Hepatocyte (in vitro differentiated cells): ENCODE measurements around the gene STXBP1. TPM values are rescaled to one million over a fixed set of nuclear protein-coding genes. Genes with fewer than 3 reads are reported as not detected.

Experiments used
- DNase-seq: peaks from one replicate; pipeline ENCODE4 v3.0.0-alpha.2; 2016; ENCODE audit warnings: low spot score
- H2AFZ ChIP-seq: fragments of 200-600 bp; sonication (generic); 2 replicates; pipeline ENCODE4 v1.6.0; 2016; ENCODE audit warnings: antibody characterized with exemption, mild to moderate bottlenecking
- H3K27ac ChIP-seq: fragments of 200-600 bp; sonication (generic); 2 replicates; pipeline ENCODE4 v1.5.1; 2016; ENCODE audit warnings: mild to moderate bottlenecking
- H3K27me3 ChIP-seq: fragments of 200-600 bp; sonication (generic); 2 replicates; pipeline ENCODE4 v1.6.1; 2016
- H3K36me3 ChIP-seq: fragments of 200-600 bp; sonication (generic); replicated peaks from 2 replicates; pipeline ENCODE4 v1.5.1; 2016; ENCODE audit warnings: low read depth; ENCODE audit not compliant: insufficient read depth
- H3K4me1 ChIP-seq: fragments of 200-600 bp; sonication (generic); 2 replicates; pipeline ENCODE4 v1.5.1; 2016; ENCODE audit warnings: mild to moderate bottlenecking, moderate library complexity; ENCODE audit not compliant: insufficient read depth
- H3K4me2 ChIP-seq: fragments of 200-600 bp; sonication (generic); 2 replicates; pipeline ENCODE4 v1.6.0; 2016
- H3K4me3 ChIP-seq: fragments of 200-600 bp; sonication (generic); 2 replicates; pipeline ENCODE4 v1.5.1; 2016; ENCODE audit warnings: mild to moderate bottlenecking
- H3K79me2 ChIP-seq: fragments of 200-600 bp; sonication (generic); 2 replicates; pipeline ENCODE4 v1.6.0; 2017; ENCODE audit warnings: mild to moderate bottlenecking
- H3K9me2 ChIP-seq: fragments of 200-600 bp; sonication (generic); replicated peaks from 2 replicates; pipeline ENCODE4 v1.6.0; 2017; ENCODE audit warnings: mild to moderate bottlenecking; ENCODE audit not compliant: insufficient read depth
- H3K9me3 ChIP-seq: fragments of 200-600 bp; sonication (generic); 2 replicates; pipeline ENCODE4 v1.5.1; 2016; ENCODE audit warnings: low read depth, mild to moderate bottlenecking
- H4K20me1 ChIP-seq: fragments of 200-600 bp; sonication (generic); 2 replicates; pipeline ENCODE4 v1.6.0; 2016; ENCODE audit warnings: mild to moderate bottlenecking; ENCODE audit not compliant: insufficient read depth, poor library complexity, severe bottlenecking
- EZH2 ChIP-seq: fragments of 200-600 bp; sonication (generic); IDR thresholded peaks from 2 replicates; pipeline ENCODE4 v1.6.1; 2016; ENCODE audit warnings: antibody characterized with exemption, mild to moderate bottlenecking, borderline replicate concordance
- EZH2phosphoT487 ChIP-seq: fragments of 200-600 bp; sonication (generic); IDR thresholded peaks from one replicate; pipeline ENCODE4 v1.6.1; 2018; ENCODE audit warnings: antibody characterized with exemption, mild to moderate bottlenecking, low read depth, moderate library complexity; ENCODE audit not compliant: unreplicated experiment, severe bottlenecking
- WGBS: methylation state at CpG from one replicate; pipeline ENCODE4 v1.1.6; 2016; ENCODE audit warnings: low lambda C conversion rate; ENCODE audit errors: missing lambda C conversion rate; 5-methylcytosine and 5-hydroxymethylcytosine counted together
- polyA plus RNA-seq: library from polyadenylated mRNA; unstranded; fragments of >200 nt; fragmentation: Nextera tagmentation; extraction: Ambion mirVana; gene quantifications from 2 replicates; pipeline ENCODE4 v1.2.1, GENCODE V29; 2016
- total RNA-seq: library from RNA; depleted of rRNA; stranded (reverse); fragments of >200 nt; gene quantifications from 2 replicates; pipeline ENCODE4 v1.2.3, GENCODE V29; 2014
- TF ChIP-seq, protein P1 (sequence below): fragments of 200-600 bp; sonication (generic); IDR thresholded peaks from 2 replicates; pipeline ENCODE4 v1.5.1; 2016; ENCODE audit warnings: antibody characterized with exemption, mild to moderate bottlenecking; ENCODE audit not compliant: poor library complexity

STXBP1 gene
- total and polyA plus RNA-seq, 2 experiments from 2014 or later = 22.6 to 27.6 TPM

DNA sequence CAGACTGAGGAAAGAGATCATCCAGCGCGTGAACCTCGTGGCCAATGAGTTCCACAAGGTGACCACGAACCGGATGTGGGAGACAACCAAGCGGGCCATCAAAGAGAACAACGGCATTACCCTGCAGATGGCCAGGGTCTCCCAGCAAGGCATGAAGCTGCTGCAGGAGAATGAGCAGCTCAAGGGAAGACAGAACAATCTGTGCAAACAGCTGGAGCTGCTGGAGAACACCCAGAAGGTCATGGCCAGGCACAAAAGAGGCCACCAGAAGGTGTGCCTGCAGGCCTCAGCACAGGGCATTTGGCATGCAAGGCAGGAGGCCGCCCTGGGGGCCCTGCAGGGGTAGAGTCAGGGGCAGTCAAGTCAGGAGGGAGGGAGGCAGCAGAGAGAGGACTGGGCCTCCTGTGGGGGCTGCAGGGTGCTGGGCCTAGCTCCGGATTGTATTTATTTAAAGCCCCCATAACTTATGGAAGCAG is 99.2 kb downstream of the STXBP1 start:
- H3K4me2 ChIP-seq = no peak overlapping the region
- no peak overlapping the region for H3K4me3 ChIP-seq
- DNase-seq = no peak
- no peaks in the 10 kb centered on the region for H4K20me1 ChIP-seq
- H3K9me2 ChIP-seq = no peaks in the 10 kb centered on the region
- TF ChIP-seq EZH2 (no peak), EZH2phosphoT487 (no peak)
- TF ChIP-seq, protein P1, sequence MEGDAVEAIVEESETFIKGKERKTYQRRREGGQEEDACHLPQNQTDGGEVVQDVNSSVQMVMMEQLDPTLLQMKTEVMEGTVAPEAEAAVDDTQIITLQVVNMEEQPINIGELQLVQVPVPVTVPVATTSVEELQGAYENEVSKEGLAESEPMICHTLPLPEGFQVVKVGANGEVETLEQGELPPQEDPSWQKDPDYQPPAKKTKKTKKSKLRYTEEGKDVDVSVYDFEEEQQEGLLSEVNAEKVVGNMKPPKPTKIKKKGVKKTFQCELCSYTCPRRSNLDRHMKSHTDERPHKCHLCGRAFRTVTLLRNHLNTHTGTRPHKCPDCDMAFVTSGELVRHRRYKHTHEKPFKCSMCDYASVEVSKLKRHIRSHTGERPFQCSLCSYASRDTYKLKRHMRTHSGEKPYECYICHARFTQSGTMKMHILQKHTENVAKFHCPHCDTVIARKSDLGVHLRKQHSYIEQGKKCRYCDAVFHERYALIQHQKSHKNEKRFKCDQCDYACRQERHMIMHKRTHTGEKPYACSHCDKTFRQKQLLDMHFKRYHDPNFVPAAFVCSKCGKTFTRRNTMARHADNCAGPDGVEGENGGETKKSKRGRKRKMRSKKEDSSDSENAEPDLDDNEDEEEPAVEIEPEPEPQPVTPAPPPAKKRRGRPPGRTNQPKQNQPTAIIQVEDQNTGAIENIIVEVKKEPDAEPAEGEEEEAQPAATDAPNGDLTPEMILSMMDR = no peak
- H3K9me3 ChIP-seq = no peaks in the 10 kb centered on the region
- no peak overlapping the region for H2AFZ ChIP-seq
- no peaks in the 10 kb centered on the region for H3K4me1 ChIP-seq
- WGBS = 84% methylated on average over 9 of the region's 9 CpGs
- no peak overlapping the region for H3K27ac ChIP-seq
- no peaks in the 10 kb centered on the region for H3K27me3 ChIP-seq
- no peaks in the 10 kb centered on the region for H3K79me2 ChIP-seq
- H3K36me3 ChIP-seq = no peaks in the 10 kb centered on the region

DNA sequence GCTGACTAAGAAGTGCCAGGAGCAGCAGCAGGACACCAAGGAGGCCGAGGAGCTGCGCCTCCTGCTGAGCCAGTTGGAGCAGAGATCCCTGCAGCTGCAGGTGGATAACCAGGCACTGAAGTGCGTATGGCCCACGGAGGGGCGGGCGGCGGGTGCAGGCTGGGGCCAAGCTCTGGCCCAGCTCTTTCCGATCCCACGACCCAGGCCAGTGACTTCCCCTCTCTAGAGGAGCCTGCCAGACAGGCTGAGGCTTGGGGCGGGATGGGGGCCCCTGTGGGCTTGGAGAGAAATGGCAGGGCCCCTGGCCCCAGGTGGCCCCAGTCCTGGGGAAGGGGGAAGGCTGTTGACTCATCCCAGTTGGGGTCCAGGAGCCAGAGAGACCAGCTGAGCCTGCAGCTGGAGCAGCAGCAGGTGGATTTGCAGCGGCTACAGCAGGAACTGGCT is 99.8 kb downstream of the STXBP1 start:
- Histone ChIP-seq H3K27me3 (no peaks in the 10 kb centered on the region), H3K4me1 (no peaks in the 10 kb centered on the region), H4K20me1 (no peaks in the 10 kb centered on the region), H3K27ac (no peak overlapping the region), H3K9me2 (no peaks in the 10 kb centered on the region), H3K36me3 (no peaks in the 10 kb centered on the region), H2AFZ (no peak overlapping the region), H3K79me2 (no peaks in the 10 kb centered on the region), H3K9me3 (no peaks in the 10 kb centered on the region), H3K4me2 (no peak overlapping the region), H3K4me3 (no peak overlapping the region)
- 81% methylated on average over 11 of the region's 11 CpGs for WGBS
- DNase-seq = no peak
- TF ChIP-seq, protein P1 = no peak
- TF ChIP-seq EZH2phosphoT487 (no peak), EZH2 (no peak)

DNA sequence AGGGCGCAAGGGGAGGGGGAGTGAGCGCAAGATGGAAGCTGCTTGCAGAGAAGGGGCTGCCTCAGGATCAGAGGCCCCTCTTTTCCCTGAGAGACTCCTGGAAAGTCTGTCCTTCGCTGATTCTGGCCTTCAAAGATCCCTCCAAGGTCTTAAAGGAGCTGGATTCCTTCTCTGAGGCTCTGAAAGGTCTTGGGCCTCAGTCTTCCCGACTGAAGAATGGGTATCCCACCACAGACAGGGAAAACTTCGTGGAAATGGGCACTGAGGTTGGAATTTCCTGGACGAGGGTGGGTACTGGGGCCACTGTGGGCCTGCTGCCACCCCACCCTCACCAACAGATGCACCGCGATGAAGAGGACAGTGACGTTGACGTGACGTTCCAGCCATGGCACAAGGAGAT is 100.3 kb downstream of the STXBP1 start:
- Histone ChIP-seq H3K27me3 (no peaks in the 10 kb centered on the region), H3K4me2 (no peak overlapping the region), H3K27ac (no peak overlapping the region), H3K79me2 (no peaks in the 10 kb centered on the region), H3K9me3 (no peaks in the 10 kb centered on the region), H3K4me3 (no peak overlapping the region), H3K4me1 (no peaks in the 10 kb centered on the region), H4K20me1 (no peaks in the 10 kb centered on the region), H2AFZ (no peak overlapping the region), H3K9me2 (no peaks in the 10 kb centered on the region), H3K36me3 (no peaks in the 10 kb centered on the region)
- WGBS = 94% methylated on average over 11 of the region's 11 CpGs
- DNase-seq = no peak
- no peak for TF ChIP-seq EZH2phosphoT487
- TF ChIP-seq, protein P1 = no peak
- no peak for TF ChIP-seq EZH2

DNA sequence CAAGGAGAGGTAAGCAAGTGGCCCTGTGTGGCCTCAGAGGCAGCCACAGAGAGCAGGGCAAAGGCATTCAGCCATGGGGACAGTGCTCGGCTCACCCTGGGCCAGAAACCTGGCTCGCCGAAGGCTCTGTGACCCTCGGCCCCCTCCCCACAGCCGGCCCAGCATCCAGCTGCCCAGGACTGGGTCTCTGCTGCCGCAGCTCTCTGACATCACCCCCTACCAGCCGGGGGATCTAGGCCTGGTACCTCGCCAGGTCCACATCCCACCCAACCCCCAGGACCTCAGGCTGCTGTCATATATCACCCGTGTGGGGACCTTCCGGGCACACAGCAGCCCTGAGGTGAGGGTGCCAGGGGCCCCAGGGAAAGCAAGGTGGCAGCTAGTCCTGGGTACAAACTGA is 100.8 kb downstream of the STXBP1 start:
- Histone ChIP-seq H4K20me1 (no peaks in the 10 kb centered on the region), H3K4me2 (no peak overlapping the region), H3K4me3 (no peak overlapping the region), H3K9me2 (no peaks in the 10 kb centered on the region), H3K27ac (no peak overlapping the region), H3K79me2 (no peaks in the 10 kb centered on the region), H3K27me3 (no peaks in the 10 kb centered on the region), H3K4me1 (no peaks in the 10 kb centered on the region), H3K9me3 (no peaks in the 10 kb centered on the region), H3K36me3 (no peaks in the 10 kb centered on the region), H2AFZ (no peak overlapping the region)
- WGBS = 97% methylated on average over 9 of the region's 10 CpGs
- no peak for DNase-seq
- TF ChIP-seq EZH2phosphoT487 (no peak), EZH2 (no peak)
- TF ChIP-seq, protein P1 = no peak
